HUES48 (cell line): Measurements from ENCODE around the gene DGKI.

Experiments used
- H3K27ac ChIP-seq: one replicate; pipeline ENCODE4 v1.7.0; 2013; ENCODE audit warnings: low read depth, low read length, inconsistent platforms
- H3K27me3 ChIP-seq: 2 replicates; pipeline ENCODE4 v1.6.1; 2013; ENCODE audit warnings: mild to moderate bottlenecking, low read length; ENCODE audit not compliant: control insufficient read depth, insufficient read depth
- H3K36me3 ChIP-seq: 2 replicates; pipeline ENCODE4 v1.6.1; 2013; ENCODE audit warnings: low read length; ENCODE audit not compliant: control insufficient read depth, insufficient read depth
- H3K4me1 ChIP-seq: 2 replicates; pipeline ENCODE4 v1.6.1; 2013; ENCODE audit warnings: mild to moderate bottlenecking, low read length; ENCODE audit not compliant: control insufficient read depth, insufficient read depth
- H3K4me3 ChIP-seq: 2 replicates; pipeline ENCODE4 v1.5.1; 2013; ENCODE audit warnings: mild to moderate bottlenecking, low read depth, low read length
- H3K9ac ChIP-seq: 2 replicates; pipeline ENCODE4 v1.6.1; 2013; ENCODE audit warnings: mild to moderate bottlenecking, low read depth, low read length, moderate library complexity
- H3K9me3 ChIP-seq: 2 replicates; pipeline ENCODE4 v1.6.1; 2013; ENCODE audit warnings: low read length; ENCODE audit not compliant: control insufficient read depth, insufficient read depth

DGKI gene

DNA sequence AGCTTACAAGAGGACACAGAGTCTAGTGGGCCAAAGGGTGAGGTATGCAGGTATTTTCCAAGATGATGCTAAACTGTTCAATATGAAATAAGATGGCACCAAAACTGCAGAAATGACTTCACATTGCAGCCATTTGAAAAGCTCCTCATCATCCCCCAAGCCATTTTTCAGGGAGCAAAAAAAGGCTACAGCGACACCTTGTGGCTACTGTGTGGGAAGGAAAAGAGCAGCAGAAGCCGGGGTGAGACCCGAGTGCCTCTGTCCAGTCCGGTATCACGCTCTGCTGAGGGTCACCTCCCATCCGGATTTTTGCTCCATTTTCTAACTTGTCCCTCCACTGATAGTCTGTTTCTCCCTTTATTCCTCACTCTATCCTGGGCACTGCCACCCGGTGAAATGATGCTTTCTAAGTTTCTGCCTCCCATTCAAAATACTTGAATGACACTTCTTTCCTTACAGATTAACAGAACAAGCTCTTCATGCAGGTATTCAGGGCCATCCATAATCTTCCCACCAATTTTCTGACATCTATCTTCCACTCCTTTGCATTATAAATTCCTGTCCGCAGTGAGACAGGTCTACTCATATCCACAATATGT lies 220.2 kb downstream of the DGKI start:
- Histone ChIP-seq H3K27ac (no peak overlapping the region), H3K9me3 (no peaks in the 10 kb centered on the region), H3K27me3 (no peaks in the 10 kb centered on the region), H3K9ac (no peak overlapping the region), H3K36me3 (no peaks in the 10 kb centered on the region), H3K4me1 (no peaks in the 10 kb centered on the region), H3K4me3 (no peak overlapping the region)

DNA sequence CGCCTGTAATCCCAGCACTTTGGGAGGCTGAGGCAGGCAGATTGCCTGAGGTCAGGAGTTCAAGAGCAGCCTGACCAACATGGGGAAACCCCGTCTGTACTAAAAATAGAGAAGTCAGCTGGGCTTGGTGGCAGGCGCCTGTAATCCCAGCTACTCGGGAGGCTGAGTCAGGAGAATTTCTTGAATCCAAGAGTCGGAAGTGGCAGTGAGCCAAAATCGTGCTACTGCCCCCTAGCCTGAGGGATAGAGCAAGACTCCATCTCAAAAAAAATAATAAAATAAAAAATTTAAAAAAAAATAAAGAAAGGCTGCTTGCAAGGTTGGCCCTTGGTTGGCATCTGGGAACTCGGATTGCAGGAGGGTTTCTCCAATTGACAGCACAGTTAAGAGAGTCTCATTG lies 221.6 kb downstream of the DGKI start:
- Histone ChIP-seq H3K9ac (no peak overlapping the region), H3K27ac (no peak overlapping the region), H3K36me3 (no peaks in the 10 kb centered on the region), H3K27me3 (no peaks in the 10 kb centered on the region), H3K4me3 (no peak overlapping the region), H3K9me3 (no peaks in the 10 kb centered on the region), H3K4me1 (no peaks in the 10 kb centered on the region)

DNA sequence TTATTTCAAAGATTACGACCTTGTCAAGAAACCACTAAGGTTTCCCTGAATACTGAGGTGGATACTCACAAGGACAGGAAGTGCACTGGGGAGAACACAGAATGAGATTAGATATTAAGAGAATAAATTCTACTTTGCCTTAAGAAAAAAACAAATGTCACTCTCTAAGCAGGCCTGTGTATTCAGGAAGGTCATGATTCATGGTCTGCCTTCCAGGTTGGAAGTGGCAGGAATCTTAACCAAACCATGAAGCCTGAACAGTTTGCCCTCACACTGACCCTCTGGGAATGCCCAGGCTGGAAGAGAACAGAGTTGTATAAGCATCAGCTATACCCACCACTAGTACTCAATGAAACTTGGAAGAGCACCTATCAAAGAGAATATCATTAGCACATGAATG lies 227.6 kb downstream of the DGKI start:
- no peak overlapping the region for H3K27ac ChIP-seq
- H3K27me3 ChIP-seq: no peaks in the 10 kb centered on the region
- peaks cover 13% of the 10 kb centered on the region for H3K4me1 ChIP-seq
- H3K9ac ChIP-seq: no peak overlapping the region
- H3K36me3 ChIP-seq: no peaks in the 10 kb centered on the region
- H3K4me3 ChIP-seq: no peak overlapping the region
- H3K9me3 ChIP-seq: no peaks in the 10 kb centered on the region

DNA sequence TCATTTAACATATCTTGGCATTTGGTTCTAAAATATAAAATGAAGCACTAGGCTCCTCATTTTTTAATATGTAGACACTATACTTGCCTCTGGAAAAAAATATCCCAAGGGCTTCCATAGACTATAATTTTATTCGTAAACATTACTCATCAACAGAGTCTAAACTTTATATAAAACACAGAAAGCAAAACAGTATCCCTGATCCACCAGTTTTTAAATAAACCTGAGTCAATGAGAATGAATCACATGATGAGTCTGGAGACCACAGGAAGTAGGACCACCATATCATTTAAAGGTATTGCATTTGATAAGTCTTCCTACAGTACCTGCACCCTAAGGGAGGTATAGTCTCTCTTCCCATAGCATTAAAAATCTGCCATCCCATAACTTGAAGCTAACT lies 228.0 kb downstream of the DGKI start:
- H3K4me3 ChIP-seq: no peak overlapping the region
- H3K27ac ChIP-seq: no peak overlapping the region
- no peaks in the 10 kb centered on the region for H3K27me3 ChIP-seq
- peaks cover 13% of the 10 kb centered on the region for H3K4me1 ChIP-seq
- H3K9ac ChIP-seq: no peak overlapping the region
- no peaks in the 10 kb centered on the region for H3K9me3 ChIP-seq
- no peaks in the 10 kb centered on the region for H3K36me3 ChIP-seq

DNA sequence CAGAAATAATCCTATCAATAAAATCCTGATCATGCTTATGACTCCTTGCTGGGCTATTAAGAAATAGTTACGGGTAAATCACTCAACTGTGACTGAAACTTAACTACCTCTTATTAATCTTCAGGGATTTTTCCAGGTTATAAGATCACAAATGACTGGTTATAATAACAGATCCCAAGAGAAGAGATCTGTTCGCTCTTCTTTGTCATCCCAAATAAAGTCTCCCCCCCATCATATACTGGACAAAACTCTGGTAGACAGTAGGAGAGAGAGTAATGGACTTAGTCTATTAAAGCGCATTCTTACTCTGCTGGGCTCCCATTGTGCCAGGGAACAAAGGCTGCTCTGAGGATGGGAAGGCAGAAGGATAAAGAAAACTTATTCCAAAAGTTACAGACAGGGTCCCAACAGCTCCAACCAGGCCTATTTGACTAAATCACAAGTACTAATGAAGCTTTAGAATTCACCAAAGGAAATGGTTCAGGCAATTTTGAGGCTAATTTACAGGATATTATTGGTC lies 233.7 kb downstream of the DGKI start:
- Histone ChIP-seq H3K9ac (no peak overlapping the region), H3K36me3 (no peaks in the 10 kb centered on the region), H3K27ac (no peak overlapping the region), H3K9me3 (no peaks in the 10 kb centered on the region), H3K4me1 (peaks cover 10% of the 10 kb centered on the region), H3K27me3 (no peaks in the 10 kb centered on the region), H3K4me3 (no peak overlapping the region)

DNA sequence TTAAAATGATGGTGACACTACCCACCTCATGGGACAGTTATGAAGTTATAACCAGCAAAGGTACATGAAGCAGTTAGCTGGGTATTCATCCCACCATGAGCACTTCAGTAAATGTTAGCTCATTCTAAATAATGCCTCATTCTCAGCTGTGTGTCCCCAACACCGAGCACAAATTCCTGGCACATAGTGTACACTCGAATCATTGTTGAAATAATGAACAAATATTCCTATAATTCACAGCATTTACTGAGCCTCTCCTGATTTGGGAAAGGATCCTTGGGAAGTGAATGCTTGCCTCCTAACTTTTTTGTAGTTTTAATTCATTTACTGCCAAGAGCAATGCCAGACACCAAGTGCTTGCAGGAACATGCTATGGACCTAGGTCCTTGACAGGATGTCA lies 235.2 kb downstream of the DGKI start:
- no peaks in the 10 kb centered on the region for H3K27me3 ChIP-seq
- H3K9me3 ChIP-seq: no peaks in the 10 kb centered on the region
- H3K9ac ChIP-seq: no peak overlapping the region
- peaks cover 5% of the 10 kb centered on the region; the same call in 1 of the 2 replicates for H3K4me1 ChIP-seq
- H3K27ac ChIP-seq: no peak overlapping the region
- H3K4me3 ChIP-seq: no peak overlapping the region
- no peaks in the 10 kb centered on the region for H3K36me3 ChIP-seq

DNA sequence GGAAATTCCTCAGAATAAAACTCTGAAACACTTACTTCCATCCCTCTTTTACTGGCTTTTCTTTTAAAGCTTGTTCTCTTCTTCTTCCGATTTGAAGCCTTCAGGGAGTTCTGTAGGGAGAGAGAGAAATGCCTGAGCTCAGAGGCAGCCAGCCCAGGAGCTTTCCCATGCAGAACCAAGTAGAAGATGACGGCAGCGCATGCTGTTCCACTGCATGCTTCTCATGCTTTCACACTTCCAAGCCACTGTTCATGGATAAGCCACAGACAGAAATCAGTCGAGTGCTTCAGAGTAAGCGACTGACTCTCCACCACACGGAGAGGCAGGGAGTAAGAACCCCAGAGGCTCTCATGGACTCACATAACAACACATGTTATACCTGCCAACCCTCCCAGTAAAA lies 237.3 kb downstream of the DGKI start:
- no peak overlapping the region for H3K9ac ChIP-seq
- H3K9me3 ChIP-seq: no peaks in the 10 kb centered on the region
- H3K4me1 ChIP-seq: peaks cover 5% of the 10 kb centered on the region; the same call in 1 of the 2 replicates
- no peaks in the 10 kb centered on the region for H3K27me3 ChIP-seq
- H3K27ac ChIP-seq: no peak overlapping the region
- H3K36me3 ChIP-seq: no peaks in the 10 kb centered on the region
- H3K4me3 ChIP-seq: no peak overlapping the region

DNA sequence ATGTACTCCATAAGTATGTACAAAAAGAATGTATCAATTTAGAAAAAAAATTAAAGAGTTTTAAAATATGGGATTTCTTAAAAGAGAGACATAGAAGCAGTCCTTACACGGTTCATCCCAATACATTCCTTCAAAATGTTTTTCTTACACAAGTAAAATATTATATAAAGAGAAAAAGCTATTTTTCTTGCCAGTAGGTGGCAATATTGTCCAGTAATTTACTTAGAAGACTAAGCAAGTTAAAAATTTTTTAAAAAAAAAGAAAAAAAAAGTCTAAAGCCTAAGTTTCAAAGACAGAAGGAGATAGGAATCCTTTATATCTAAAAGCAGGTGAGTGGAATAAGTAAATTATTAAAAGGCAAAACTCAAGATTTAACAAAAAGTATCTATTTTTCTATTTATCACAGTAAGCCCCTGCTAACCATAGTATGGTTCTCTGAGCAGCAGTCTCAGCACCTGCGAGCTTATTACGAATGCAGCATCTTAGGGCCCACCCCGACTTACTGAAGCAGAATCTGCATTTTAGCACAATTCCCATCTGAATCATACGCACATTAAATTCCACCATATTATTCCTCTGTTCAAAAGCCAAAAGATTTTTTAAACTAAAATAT lies 240.6 kb downstream of the DGKI start:
- Histone ChIP-seq H3K27ac (no peak overlapping the region), H3K9me3 (no peaks in the 10 kb centered on the region), H3K4me1 (no peaks in the 10 kb centered on the region), H3K4me3 (no peak overlapping the region), H3K27me3 (no peaks in the 10 kb centered on the region), H3K9ac (no peak overlapping the region), H3K36me3 (no peaks in the 10 kb centered on the region)

DNA sequence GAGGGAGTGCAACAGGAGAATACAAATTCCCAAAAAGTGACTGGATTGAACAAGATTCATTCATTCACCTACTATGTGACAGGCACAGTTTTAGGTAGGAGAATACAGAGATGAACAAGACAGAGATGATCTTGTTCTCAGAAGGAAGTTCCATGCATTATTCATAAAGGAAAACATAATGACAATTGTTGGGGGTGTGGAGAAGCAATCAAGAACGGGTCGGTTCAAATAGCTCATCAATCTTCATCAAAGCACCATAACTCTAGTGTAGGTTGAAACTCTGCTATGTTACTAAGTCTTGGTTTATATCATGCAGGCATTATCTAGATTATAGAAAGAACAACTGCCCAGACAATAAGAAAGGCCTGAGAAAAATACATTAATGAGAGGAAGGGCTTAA lies 243.7 kb downstream of the DGKI start:
- no peaks in the 10 kb centered on the region for H3K36me3 ChIP-seq
- no peak overlapping the region for H3K4me3 ChIP-seq
- no peak overlapping the region for H3K27ac ChIP-seq
- H3K27me3 ChIP-seq: no peaks in the 10 kb centered on the region
- no peaks in the 10 kb centered on the region for H3K9me3 ChIP-seq
- H3K4me1 ChIP-seq: no peaks in the 10 kb centered on the region
- H3K9ac ChIP-seq: no peak overlapping the region

DNA sequence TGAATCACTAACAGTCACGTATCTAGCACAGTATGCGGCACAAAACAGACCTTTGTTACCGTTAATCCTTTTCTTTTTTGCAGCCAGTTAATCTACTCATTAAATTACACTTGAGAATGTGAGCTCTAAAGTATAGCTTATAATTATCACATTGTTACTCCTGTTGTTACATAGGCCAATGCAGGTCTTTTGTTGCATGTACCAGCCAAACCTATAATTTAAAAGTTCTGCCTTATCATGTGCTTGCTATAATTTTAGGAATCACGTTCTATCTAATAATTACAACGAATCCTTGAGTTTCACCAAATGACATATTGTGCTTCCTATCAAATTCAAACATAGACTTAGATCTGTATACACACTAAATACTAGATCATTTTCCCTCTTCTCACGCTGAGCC lies 245.1 kb downstream of the DGKI start:
- Histone ChIP-seq H3K9ac (no peak overlapping the region), H3K27ac (no peak overlapping the region), H3K36me3 (no peaks in the 10 kb centered on the region), H3K4me3 (no peak overlapping the region), H3K27me3 (no peaks in the 10 kb centered on the region), H3K9me3 (no peaks in the 10 kb centered on the region), H3K4me1 (no peaks in the 10 kb centered on the region)

DNA sequence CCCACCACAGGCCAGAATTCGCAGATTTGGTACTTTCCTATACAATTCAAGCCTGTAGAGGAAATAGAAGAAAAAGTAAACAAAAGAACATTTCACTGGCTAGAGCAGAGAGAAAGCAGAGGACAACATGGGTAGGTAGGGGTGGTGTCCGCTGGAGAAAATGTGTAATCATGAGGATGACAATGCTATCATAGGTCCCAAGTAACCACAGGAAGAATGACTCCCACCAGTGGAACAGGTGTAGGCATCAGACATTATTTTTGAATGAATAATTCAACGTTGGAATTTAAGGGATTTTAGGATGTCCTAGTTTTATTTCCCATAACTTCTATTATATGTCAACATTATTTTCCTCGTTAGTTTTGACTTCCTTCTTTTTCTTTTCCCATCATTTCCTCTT lies 248.9 kb downstream of the DGKI start:
- Histone ChIP-seq H3K4me1 (no peaks in the 10 kb centered on the region), H3K36me3 (no peaks in the 10 kb centered on the region), H3K9me3 (no peaks in the 10 kb centered on the region), H3K4me3 (no peak overlapping the region), H3K27me3 (no peaks in the 10 kb centered on the region), H3K9ac (no peak overlapping the region), H3K27ac (no peak overlapping the region)
